Cardiac atrium fibroblast (primary cell): ENCODE data around the gene DNAJC1. TPM values are rescaled to one million over a fixed set of nuclear protein-coding genes. Genes with fewer than 3 reads are reported as not detected.

Experiments used
- total RNA-seq: library from RNA; depleted of rRNA; stranded (reverse); fragments of >200 nt; gene quantifications from 2 replicates; pipeline ENCODE4 v1.2.3, GENCODE V29; 2015

DNAJC1 gene
- total RNA-seq: 85.2 and 117 TPM in 2 replicates

GRCh38 chr10:22003177-22003963 lies at the start of gene DNAJC1:
DNAJC1 (minus strand) TSS chr10:22003730; CDS start chr10:22003434, 296 bp downstream.

Other genes with a start within 250 kb of the DNAJC1 start
- gene EBLN1, start 214.3 kb upstream of the DNAJC1 start, total RNA-seq: not detected in 2 replicates